RPMI7951 (cell line): ENCODE results near the gene KRT40. TPM values are rescaled to one million over a fixed set of nuclear protein-coding genes. Genes with fewer than 3 reads are reported as not detected.

Experiments
- DNase-seq: peaks from one replicate; pipeline ENCODE4 v3.0.0-alpha.2; 2012; ENCODE audit warnings: low read depth
- total RNA-seq: library from RNA; depleted of rRNA; stranded (reverse); fragments of >200 nt; shearing (Covaris generic); gene quantifications from 2 replicates; pipeline ENCODE4 v1.2.3, GENCODE V29; 2014; rRNA removed

KRT40 gene
- total RNA-seq, 1 experiment from 2014 or later = not detected

GRCh38 chr17:40952154-40952553, 32.0 kb downstream of the KRT40 start:
- no peak for DNase-seq

GRCh38 chr17:40951011-40951622, 33.0 kb downstream of the KRT40 start:
- DNase-seq = no peak

GRCh38 chr17:40950176-40950575, 34.0 kb downstream of the KRT40 start:
- DNase-seq = no peak

- no peak for DNase-seq
Measured at GRCh38 chr17:40949418-40949817, 34.7 kb downstream of the KRT40 start.

GRCh38 chr17:40947929-40948328, 36.2 kb downstream of the KRT40 start:
- no peak for DNase-seq

GRCh38 chr17:40945414-40945813, 38.7 kb downstream of the KRT40 start:
- no peak for DNase-seq

GRCh38 chr17:40944531-40944930, 39.6 kb downstream of the KRT40 start:
- DNase-seq = no peak

- DNase-seq = no peak
Measured at GRCh38 chr17:40942553-40942952, 41.6 kb downstream of the KRT40 start.

GRCh38 chr17:40940266-40940665, 43.9 kb downstream of the KRT40 start:
- DNase-seq = no peak

GRCh38 chr17:40938981-40939380, 45.1 kb downstream of the KRT40 start:
- no peak for DNase-seq

- no peak for DNase-seq
Measured at GRCh38 chr17:40937384-40937819, 46.7 kb downstream of the KRT40 start, which contains the start of gene KRT23. KRT23 (minus strand) TSS chr17:40937646; CDS start chr17:40936603, 1,043 bp downstream.

GRCh38 chr17:40936976-40937375, 47.1 kb downstream of the KRT40 start:
- no peak for DNase-seq

GRCh38 chr17:40936437-40936971, 47.6 kb downstream of the KRT40 start:
- no peak for DNase-seq

- DNase-seq = no peak
Measured at GRCh38 chr17:40935624-40936023, 48.5 kb downstream of the KRT40 start.

- peak; percentile 19 for DNase-seq
Measured at GRCh38 chr17:40932608-40933007, 51.5 kb downstream of the KRT40 start.

- DNase-seq = no peak
Measured at GRCh38 chr17:40931311-40931710, 52.8 kb downstream of the KRT40 start.

Other genes starting within 250 kb of the KRT40 start
- gene KRT25, start 229.0 kb downstream of the KRT40 start, total RNA-seq = not detected in 2 replicates
- not detected in 2 replicates for gene KRT26, start 212.1 kb downstream of the KRT40 start, total RNA-seq
- not detected in 2 replicates for gene KRT27, start 201.8 kb downstream of the KRT40 start, total RNA-seq
- not detected in 2 replicates for gene KRT28, start 184.4 kb downstream of the KRT40 start, total RNA-seq
- gene KRT10, start 161.7 kb downstream of the KRT40 start, total RNA-seq = 19.7 and 26.7 TPM in 2 replicates
- not detected in 2 replicates for gene KRT12, start 117.1 kb downstream of the KRT40 start, total RNA-seq
- not detected in 2 replicates for gene KRT20, start 99.1 kb downstream of the KRT40 start, total RNA-seq
- 0.20 TPM in 1 of 2 replicates, not detected in the other for gene KRT23, start 46.7 kb downstream of the KRT40 start, total RNA-seq
- 0.24 TPM in 1 of 2 replicates, not detected in the other for gene KRT39, start 17.4 kb downstream of the KRT40 start, total RNA-seq
- not detected in 2 replicates for gene KRTAP3-3, start 9.8 kb upstream of the KRT40 start, total RNA-seq
- not detected in 2 replicates for gene KRTAP3-2, start 15.6 kb upstream of the KRT40 start, total RNA-seq
- gene KRTAP3-1, start 24.8 kb upstream of the KRT40 start, total RNA-seq = not detected in 2 replicates
- gene KRTAP1-5, start 42.9 kb upstream of the KRT40 start, total RNA-seq = not detected in 2 replicates
- gene KRTAP1-4, start 45.9 kb upstream of the KRT40 start, total RNA-seq = not detected in 2 replicates
- not detected in 2 replicates for gene KRTAP1-3, start 50.5 kb upstream of the KRT40 start, total RNA-seq
- gene KRTAP1-1, start 57.1 kb upstream of the KRT40 start, total RNA-seq = not detected in 2 replicates
- 0.48 TPM in 1 of 2 replicates, not detected in the other for gene KRTAP2-1, start 63.0 kb upstream of the KRT40 start, total RNA-seq
- not detected in 2 replicates for gene KRTAP2-2, start 70.9 kb upstream of the KRT40 start, total RNA-seq
- not detected in 2 replicates for gene KRTAP2-3, start 75.8 kb upstream of the KRT40 start, total RNA-seq
- gene KRTAP2-4, start 81.6 kb upstream of the KRT40 start, total RNA-seq = not detected in 2 replicates
- gene KRTAP4-7, start 99.8 kb upstream of the KRT40 start, total RNA-seq = not detected in 2 replicates
- gene KRTAP4-8, start 113.8 kb upstream of the KRT40 start, total RNA-seq = not detected in 2 replicates
- gene KRTAP4-16, start 117.9 kb upstream of the KRT40 start, total RNA-seq = not detected in 2 replicates
- not detected in 2 replicates for gene KRTAP4-9, start 121.1 kb upstream of the KRT40 start, total RNA-seq
- gene KRTAP4-11, start 134.0 kb upstream of the KRT40 start, total RNA-seq = not detected in 2 replicates
- gene KRTAP4-12, start 139.9 kb upstream of the KRT40 start, total RNA-seq = not detected in 2 replicates
- not detected in 2 replicates for gene KRTAP4-6, start 156.2 kb upstream of the KRT40 start, total RNA-seq
- not detected in 2 replicates for gene KRTAP4-5, start 165.5 kb upstream of the KRT40 start, total RNA-seq
- gene KRTAP4-4, start 176.4 kb upstream of the KRT40 start, total RNA-seq = not detected in 2 replicates
- not detected in 2 replicates for gene KRTAP4-3, start 183.9 kb upstream of the KRT40 start, total RNA-seq
- not detected in 2 replicates for gene KRTAP4-2, start 193.9 kb upstream of the KRT40 start, total RNA-seq
- not detected in 2 replicates for gene KRTAP4-1, start 200.6 kb upstream of the KRT40 start, total RNA-seq
- gene KRTAP9-1, start 205.6 kb upstream of the KRT40 start, total RNA-seq = not detected in 2 replicates
- not detected in 2 replicates for gene KRTAP9-2, start 242.3 kb upstream of the KRT40 start, total RNA-seq
- gene KRTAP9-3, start 248.1 kb upstream of the KRT40 start, total RNA-seq = not detected in 2 replicates